ENCODE results near the gene LZTR1.
"Not testable (repeated sequence)": the region's sequence is repeated elsewhere in the genome, so short reads cannot be mapped to it uniquely, and the experiment has no call there.

LZTR1 gene
- total RNA-seq: 26.6 to 36.3 (median 28.1) reads per million in 3 experiments

- DNase-seq: peak; percentile 65
These were observed at the start of gene LZTR1 for GRCh38 chr22:20981787-20982562. TSS of gene LZTR1 (plus strand) at chr22:20982297. CDS start at chr22:20982372, 75 bp downstream.

- DNase-seq: no peak
These were observed 48.2 kb upstream of the LZTR1 start for GRCh38 chr22:20933910-20934309.

GRCh38 chr22:20935049-20935448 is 47.0 kb upstream of the LZTR1 start:
- not testable (repeated sequence) for DNase-seq

- not testable (repeated sequence) for DNase-seq
These were observed 46.1 kb upstream of the LZTR1 start for GRCh38 chr22:20935780-20936539.

- DNase-seq: no peak
These were observed 44.9 kb upstream of the LZTR1 start for GRCh38 chr22:20937031-20937793.

- no peak for DNase-seq
These were observed 44.1 kb upstream of the LZTR1 start for GRCh38 chr22:20937794-20938671.

GRCh38 chr22:20939457-20940185 is 42.5 kb upstream of the LZTR1 start:
- not testable (repeated sequence) for DNase-seq

GRCh38 chr22:20940186-20940651 is 41.9 kb upstream of the LZTR1 start:
- no peak for DNase-seq

GRCh38 chr22:20940904-20941385 is 41.2 kb upstream of the LZTR1 start:
- no peak for DNase-seq

GRCh38 chr22:20942203-20942902 is 39.7 kb upstream of the LZTR1 start:
- DNase-seq: not testable (repeated sequence)

GRCh38 chr22:20943104-20943933 is 38.8 kb upstream of the LZTR1 start:
- DNase-seq: no peak

GRCh38 chr22:20944042-20944441 is 38.1 kb upstream of the LZTR1 start:
- DNase-seq: no peak

- DNase-seq: no peak
These were observed 36.5 kb upstream of the LZTR1 start for GRCh38 chr22:20945578-20945934.

- DNase-seq: no peak
These were observed 35.8 kb upstream of the LZTR1 start for GRCh38 chr22:20946080-20946986.

- DNase-seq: no peak
These were observed 35.1 kb upstream of the LZTR1 start for GRCh38 chr22:20946991-20947390.

- DNase-seq: no peak
These were observed 33.6 kb upstream of the LZTR1 start for GRCh38 chr22:20948450-20948849.

- DNase-seq: no peak
These were observed 33.1 kb upstream of the LZTR1 start for GRCh38 chr22:20948989-20949388.

- no peak for DNase-seq
These were observed 32.4 kb upstream of the LZTR1 start for GRCh38 chr22:20949698-20950183.

Measured in central memory CD4-positive, alpha-beta T cell (primary cell).